ENCODE measurements around the gene VOPP1. TPM values are rescaled to one million over a fixed set of nuclear protein-coding genes. Genes with fewer than 3 reads are reported as not detected.

Gene VOPP1
- total RNA-seq, 1 donor from 2014 or later = 66.2 TPM

GRCh38 chr7:55550841-55551537 lies 21.3 kb downstream of the VOPP1 start:
- H3K27me3 ChIP-seq (ENCODE audit: low read depth) = no peaks in the 10 kb centered on the region
- no peak overlapping the region for H3K27ac ChIP-seq
- no peaks in the 10 kb centered on the region for H3K9me3 ChIP-seq
- intact Hi-C loops (cut with DNase I) = no loop called here
- no peak for TF ChIP-seq CTCF (IDR thresholded peaks at IDR 0.05)
- H3K36me3 ChIP-seq = no peaks in the 10 kb centered on the region
- no peak overlapping the region for H3K4me3 ChIP-seq
- H3K4me1 ChIP-seq = peaks cover 41% of the 10 kb centered on the region
- DNase-seq (no peak), ATAC-seq (peak in 1 of 2 donors; percentile 31)

- Histone ChIP-seq H3K36me3 (no peaks in the 10 kb centered on the region), H3K27ac (no peak overlapping the region), H3K9me3 (no peaks in the 10 kb centered on the region), H3K4me3 (no peak overlapping the region), H3K27me3 (ENCODE audit: low read depth) (no peaks in the 10 kb centered on the region), H3K4me1 (peaks cover 41% of the 10 kb centered on the region)
- peak; percentile 34 for TF ChIP-seq CTCF (IDR thresholded peaks at IDR 0.05)
- ATAC-seq (peak in 1 of 2 donors; percentile 8), DNase-seq (no peak)
- intact Hi-C loops (cut with DNase I) = no loop called here
Measured at GRCh38 chr7:55550010-55550663, 22.2 kb downstream of the VOPP1 start.

- intact Hi-C loops (cut with DNase I) = no loop called here
- TF ChIP-seq CTCF (IDR thresholded peaks at IDR 0.05) = no peak
- no peak for DNase-seq
- Histone ChIP-seq H3K9me3 (no peaks in the 10 kb centered on the region), H3K4me3 (no peak overlapping the region), H3K27ac (no peak overlapping the region), H3K27me3 (ENCODE audit: low read depth) (no peaks in the 10 kb centered on the region), H3K36me3 (no peaks in the 10 kb centered on the region), H3K4me1 (peaks cover 41% of the 10 kb centered on the region)
- ATAC-seq = no peak
Measured at GRCh38 chr7:55549457-55549856, 22.8 kb downstream of the VOPP1 start.

- no peak overlapping the region for H3K4me3 ChIP-seq
- ATAC-seq = no peak
Measured at GRCh38 chr7:55548295-55548731, 24.0 kb downstream of the VOPP1 start.

GRCh38 chr7:55546814-55547213 lies 25.5 kb downstream of the VOPP1 start:
- Histone ChIP-seq H3K36me3 (no peaks in the 10 kb centered on the region), H3K27ac (no peak overlapping the region), H3K4me3 (no peak overlapping the region), H3K9me3 (no peaks in the 10 kb centered on the region), H3K27me3 (ENCODE audit: low read depth) (no peaks in the 10 kb centered on the region), H3K4me1 (peaks cover 21% of the 10 kb centered on the region)
- DNase-seq (peak; percentile 66), ATAC-seq (peak; percentile 76 to 90)
- no peak for TF ChIP-seq CTCF (IDR thresholded peaks at IDR 0.05)
- intact Hi-C loops (cut with DNase I) = no loop called here

More at GRCh38 chr7:55548295-55548731, 24.0 kb downstream of the VOPP1 start:
- Histone ChIP-seq H3K36me3 (no peaks in the 10 kb centered on the region), H3K27me3 (ENCODE audit: low read depth) (no peaks in the 10 kb centered on the region), H3K4me1 (peaks cover 36% of the 10 kb centered on the region), H3K27ac (no peak overlapping the region), H3K9me3 (no peaks in the 10 kb centered on the region)
- DNase-seq = no peak
- TF ChIP-seq CTCF (IDR thresholded peaks at IDR 0.05) = no peak
- intact Hi-C loops (cut with DNase I) = no loop called here
